Stimulated activated CD4-positive, alpha-beta T cell treated with anti-CD3 and anti-CD28 coated beads, Interleukin-12 subunit alpha, Interleukin-12 subunit beta, amount 100 ng/mL, for 24 hours (primary cell): ENCODE measurements around the gene ARHGDIB.

Experiments used
- DNase-seq, 2 experiments: peaks; one replicate each; pipeline ENCODE4 v3.0.0-alpha.2; 2020; ENCODE audit warnings: low read depth in 2 of 2

Gene ARHGDIB

GRCh38 chr12:14984036-14984435 is 22.6 kb upstream of the ARHGDIB start:
- DNase-seq = no peak

GRCh38 chr12:14982991-14983390 is 21.6 kb upstream of the ARHGDIB start:
- DNase-seq = no peak

GRCh38 chr12:14982562-14982961 is 21.2 kb upstream of the ARHGDIB start:
- DNase-seq = no peak

GRCh38 chr12:14981049-14981448 is 19.6 kb upstream of the ARHGDIB start:
- DNase-seq = no peak

GRCh38 chr12:14979468-14979867 is 18.1 kb upstream of the ARHGDIB start:
- no peak for DNase-seq

- DNase-seq = no peak
Measured at GRCh38 chr12:14976658-14977057, 15.3 kb upstream of the ARHGDIB start.

GRCh38 chr12:14975457-14975856 is 14.1 kb upstream of the ARHGDIB start:
- no peak for DNase-seq

GRCh38 chr12:14974633-14975032 is 13.2 kb upstream of the ARHGDIB start:
- no peak for DNase-seq

GRCh38 chr12:14972816-14973215 is 11.4 kb upstream of the ARHGDIB start, which contains the start of gene PDE6H:
Gene PDE6H, plus strand, starts transcription at chr12:14973042. Its CDS starts 4,971 bp downstream, at chr12:14978013.
- no peak for DNase-seq

- DNase-seq = no peak
Measured at GRCh38 chr12:14970473-14970872, 9.1 kb upstream of the ARHGDIB start.

GRCh38 chr12:14968478-14968877 is 7.1 kb upstream of the ARHGDIB start:
- DNase-seq = no peak

GRCh38 chr12:14965221-14965620 is 3.8 kb upstream of the ARHGDIB start:
- DNase-seq = no peak

- no peak for DNase-seq
Measured at GRCh38 chr12:14964406-14964805, 3.0 kb upstream of the ARHGDIB start.

- DNase-seq = no peak
Measured at GRCh38 chr12:14963520-14963919, 2.1 kb upstream of the ARHGDIB start.

- no peak for DNase-seq
Measured at GRCh38 chr12:14962797-14963196, 1.4 kb upstream of the ARHGDIB start.

GRCh38 chr12:14962153-14962539 is 745 bp upstream of the ARHGDIB start:
- no peak for DNase-seq

- DNase-seq = no peak
Measured at GRCh38 chr12:14960548-14961465, 594 bp downstream of the ARHGDIB start.

- no peak for DNase-seq
Measured at GRCh38 chr12:14959916-14960496, 1.4 kb downstream of the ARHGDIB start.

GRCh38 chr12:14959463-14959862 is 1.9 kb downstream of the ARHGDIB start:
- DNase-seq = no peak

GRCh38 chr12:14959126-14959440 is 2.3 kb downstream of the ARHGDIB start:
- DNase-seq = no peak

- DNase-seq = no peak
Measured at GRCh38 chr12:14958361-14959125, 2.9 kb downstream of the ARHGDIB start.

GRCh38 chr12:14957551-14958168 is 3.7 kb downstream of the ARHGDIB start:
- DNase-seq = no peak
